ENCODE data around the gene ATP9A. TPM values are rescaled to one million over a fixed set of nuclear protein-coding genes. Genes with fewer than 3 reads are reported as not detected.

The ATP9A gene
- total RNA-seq, 6 experiments from 2014 or later: 21.4 to 34.0 (median 22.8) TPM

DNA sequence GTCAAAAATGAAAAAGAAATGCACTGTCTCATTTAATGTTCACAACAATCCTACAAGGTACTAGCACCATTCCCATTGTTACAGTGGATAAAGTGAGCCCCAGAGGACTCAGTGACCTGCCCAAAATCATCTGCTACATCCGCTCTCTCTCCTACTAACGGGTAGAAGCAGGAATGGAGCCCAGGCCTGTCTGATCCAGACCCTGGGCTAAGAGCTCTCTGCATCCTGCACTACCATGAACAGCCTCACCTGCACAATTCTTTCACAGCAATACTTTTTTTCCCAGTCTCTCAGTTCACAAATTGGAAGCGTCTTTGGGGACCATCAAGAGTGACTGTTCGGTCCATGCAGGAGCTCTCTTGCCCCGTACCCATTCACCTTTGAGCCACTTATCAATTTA is 31.2 kb downstream of the ATP9A start:
- no peak for DNase-seq
- TF ChIP-seq, protein P1, sequence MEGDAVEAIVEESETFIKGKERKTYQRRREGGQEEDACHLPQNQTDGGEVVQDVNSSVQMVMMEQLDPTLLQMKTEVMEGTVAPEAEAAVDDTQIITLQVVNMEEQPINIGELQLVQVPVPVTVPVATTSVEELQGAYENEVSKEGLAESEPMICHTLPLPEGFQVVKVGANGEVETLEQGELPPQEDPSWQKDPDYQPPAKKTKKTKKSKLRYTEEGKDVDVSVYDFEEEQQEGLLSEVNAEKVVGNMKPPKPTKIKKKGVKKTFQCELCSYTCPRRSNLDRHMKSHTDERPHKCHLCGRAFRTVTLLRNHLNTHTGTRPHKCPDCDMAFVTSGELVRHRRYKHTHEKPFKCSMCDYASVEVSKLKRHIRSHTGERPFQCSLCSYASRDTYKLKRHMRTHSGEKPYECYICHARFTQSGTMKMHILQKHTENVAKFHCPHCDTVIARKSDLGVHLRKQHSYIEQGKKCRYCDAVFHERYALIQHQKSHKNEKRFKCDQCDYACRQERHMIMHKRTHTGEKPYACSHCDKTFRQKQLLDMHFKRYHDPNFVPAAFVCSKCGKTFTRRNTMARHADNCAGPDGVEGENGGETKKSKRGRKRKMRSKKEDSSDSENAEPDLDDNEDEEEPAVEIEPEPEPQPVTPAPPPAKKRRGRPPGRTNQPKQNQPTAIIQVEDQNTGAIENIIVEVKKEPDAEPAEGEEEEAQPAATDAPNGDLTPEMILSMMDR (IDR thresholded peaks at IDR 0.05): no peak
- Mint-ChIP-seq H3K27me3 (ENCODE audit: insufficient read depth) (peaks cover 2% of the 10 kb centered on the region; the same call in 1 of the 2 replicates), H3K36me3 (ENCODE audit: low read depth) (no peaks in the 10 kb centered on the region), H3K9me3 (no peaks in the 10 kb centered on the region), H3K27ac (no peak overlapping the region), H3K4me1 (ENCODE audit: low read depth) (peaks cover 14% of the 10 kb centered on the region), H3K4me3 (no peak overlapping the region)

DNA sequence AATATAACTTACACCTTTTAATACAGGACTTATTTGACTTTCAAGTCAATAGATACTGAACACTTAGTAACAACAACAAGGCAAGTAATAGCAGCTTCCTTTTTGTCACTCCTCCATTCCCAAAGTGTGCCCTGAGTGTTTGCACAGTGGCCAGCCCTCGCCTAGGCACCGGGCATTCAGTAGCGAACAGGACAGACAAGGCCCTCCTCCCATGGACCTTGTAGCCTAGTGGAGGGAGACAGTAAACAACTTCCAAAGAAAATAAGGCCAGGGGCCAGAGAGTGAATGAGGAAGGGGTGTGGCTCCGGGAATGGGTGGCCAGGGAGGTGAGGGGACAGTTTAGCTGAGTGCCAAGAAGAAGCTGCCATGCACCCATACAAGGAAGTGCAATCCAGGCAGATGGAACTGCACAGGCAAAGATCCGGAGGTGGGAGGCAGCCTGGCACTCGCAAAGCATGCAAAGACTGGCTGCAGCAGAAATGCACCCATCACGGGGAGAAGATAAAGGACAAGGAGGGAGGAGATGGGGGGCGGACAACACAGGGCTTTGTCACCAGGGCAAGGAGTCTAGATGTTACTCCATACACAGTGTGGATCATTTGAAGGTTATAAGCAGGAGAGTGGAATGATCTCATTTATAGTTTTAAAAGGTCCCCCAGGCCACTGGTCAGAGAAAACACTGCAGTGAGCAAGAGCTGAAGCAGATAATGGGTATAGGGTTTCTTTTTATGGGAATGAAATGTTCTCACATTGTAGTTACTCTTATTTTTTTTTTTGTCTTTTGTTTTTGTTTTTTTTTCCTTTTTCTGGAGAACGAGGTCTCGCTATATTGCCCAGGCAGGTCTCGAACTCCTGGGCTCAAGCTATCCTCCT is 32.2 kb downstream of the ATP9A start:
- H3K27me3 Mint-ChIP-seq (ENCODE audit: insufficient read depth): peaks cover 2% of the 10 kb centered on the region; the same call in 1 of the 2 replicates
- no peaks in the 10 kb centered on the region for H3K9me3 Mint-ChIP-seq
- H3K4me1 Mint-ChIP-seq (ENCODE audit: low read depth): peaks cover 18% of the 10 kb centered on the region
- TF ChIP-seq, protein P1 (IDR thresholded peaks at IDR 0.05): no peak
- DNase-seq: no peak
- H3K4me3 Mint-ChIP-seq: no peak overlapping the region
- H3K36me3 Mint-ChIP-seq (ENCODE audit: low read depth): no peaks in the 10 kb centered on the region
- H3K27ac Mint-ChIP-seq: no peak overlapping the region

DNA sequence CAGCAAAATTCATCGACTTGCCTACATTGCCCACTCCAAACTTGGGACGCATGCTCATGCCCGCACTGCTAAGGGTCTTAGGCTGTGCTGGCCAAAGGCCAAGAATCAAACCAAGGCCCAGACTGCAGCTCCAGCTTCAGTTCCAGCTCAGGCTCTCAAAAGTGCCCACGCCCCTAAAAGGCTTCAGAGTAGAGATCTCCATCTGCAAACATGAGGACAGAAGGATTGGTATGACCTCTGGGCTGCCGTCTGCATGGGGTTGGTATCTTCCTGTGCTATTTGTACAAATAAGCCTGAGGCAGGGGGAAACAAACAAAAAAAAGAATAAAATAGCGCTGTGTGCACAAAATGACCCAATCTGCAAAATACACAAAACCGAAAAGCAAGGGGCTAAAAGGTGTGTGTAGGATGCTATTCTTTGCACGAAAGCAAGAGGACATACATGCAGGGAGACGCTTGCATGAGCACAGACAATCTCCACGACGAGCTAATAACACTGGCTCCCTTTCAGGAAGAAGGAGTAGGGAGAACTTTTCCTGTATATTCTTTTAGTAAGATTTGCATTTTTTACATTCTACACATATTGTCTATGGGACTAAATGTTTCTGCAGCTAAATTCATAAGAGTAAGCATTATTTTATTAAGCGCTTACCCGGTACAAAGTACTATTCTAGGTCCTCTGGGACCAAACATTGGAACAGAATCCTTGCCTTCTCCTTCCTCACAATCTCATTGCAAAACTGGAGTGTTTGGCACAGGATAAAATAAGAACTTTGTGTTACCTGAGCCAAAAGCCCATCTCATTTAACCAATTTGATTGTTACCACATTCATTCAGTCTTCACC is 33.1 kb downstream of the ATP9A start:
- no peaks in the 10 kb centered on the region for H3K36me3 Mint-ChIP-seq (ENCODE audit: low read depth)
- TF ChIP-seq, protein P1 (IDR thresholded peaks at IDR 0.05): no peak
- no peaks in the 10 kb centered on the region for H3K9me3 Mint-ChIP-seq
- H3K27ac Mint-ChIP-seq: no peak overlapping the region
- H3K27me3 Mint-ChIP-seq (ENCODE audit: insufficient read depth): peaks cover 2% of the 10 kb centered on the region; the same call in 1 of the 2 replicates
- H3K4me3 Mint-ChIP-seq: no peak overlapping the region
- DNase-seq: no peak
- H3K4me1 Mint-ChIP-seq (ENCODE audit: low read depth): peaks cover 18% of the 10 kb centered on the region

DNA sequence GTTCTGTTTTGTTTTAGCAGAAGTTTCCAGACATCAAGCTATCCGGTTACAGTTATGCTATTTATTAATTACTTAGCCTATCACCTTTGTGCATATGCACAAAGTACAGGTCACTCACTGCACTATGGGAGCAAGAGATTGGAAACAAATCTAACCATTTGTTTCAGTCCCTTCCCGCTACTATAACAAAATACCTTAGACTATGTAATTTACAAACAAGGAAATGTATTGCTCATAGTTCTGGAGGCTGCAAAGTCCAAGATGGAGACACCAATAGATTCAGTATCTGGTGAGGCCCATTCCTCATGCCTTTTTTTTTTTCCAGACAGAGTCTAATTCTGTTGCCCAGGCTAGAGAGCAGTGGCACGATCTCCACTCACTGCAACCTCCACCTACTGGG is 35.1 kb downstream of the ATP9A start:
- no peak overlapping the region for H3K4me3 Mint-ChIP-seq
- peaks cover 2% of the 10 kb centered on the region; the same call in 1 of the 2 replicates for H3K27me3 Mint-ChIP-seq (ENCODE audit: insufficient read depth)
- no peaks in the 10 kb centered on the region for H3K36me3 Mint-ChIP-seq (ENCODE audit: low read depth)
- no peak overlapping the region for H3K27ac Mint-ChIP-seq
- no peak for DNase-seq
- TF ChIP-seq, protein P1 (IDR thresholded peaks at IDR 0.05): no peak
- no peaks in the 10 kb centered on the region for H3K9me3 Mint-ChIP-seq
- peaks cover 18% of the 10 kb centered on the region for H3K4me1 Mint-ChIP-seq (ENCODE audit: low read depth)

DNA sequence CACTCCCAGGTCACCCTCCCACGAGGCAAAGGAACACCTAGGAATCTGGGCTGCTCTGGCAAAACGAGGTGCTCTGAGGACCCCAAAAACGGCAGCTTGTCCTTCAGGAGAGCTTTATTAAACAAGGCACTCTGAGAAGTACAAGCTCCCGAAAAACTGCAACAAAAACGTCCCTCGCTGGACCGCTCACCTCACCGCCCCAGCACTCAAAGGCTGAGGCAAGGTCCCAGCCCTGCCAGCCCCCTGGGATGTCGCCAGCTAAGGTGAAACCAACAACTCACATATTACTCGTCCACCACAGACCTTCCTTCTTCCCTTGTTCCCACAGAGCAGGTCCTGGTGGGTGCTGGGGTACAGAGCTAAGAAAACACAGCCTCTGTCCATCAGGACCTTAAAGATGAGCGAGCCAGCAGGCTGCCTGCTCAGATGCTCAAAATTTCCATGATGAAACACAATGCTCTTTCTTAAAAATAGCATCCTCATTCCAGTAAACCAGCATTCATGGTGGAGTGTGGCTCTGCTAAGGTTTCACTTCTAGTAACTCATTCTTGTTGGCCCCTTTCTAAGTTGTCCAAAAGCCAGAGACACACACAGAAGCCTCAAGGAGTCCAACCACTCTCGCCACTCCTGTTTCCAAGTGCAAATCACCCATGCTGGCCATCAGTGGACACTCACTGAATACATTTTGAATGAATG is 35.9 kb downstream of the ATP9A start:
- Mint-ChIP-seq H3K27ac (no peak overlapping the region), H3K4me3 (peak overlapping the region; percentile 43; the same call in 1 of the 2 replicates), H3K36me3 (ENCODE audit: low read depth) (no peaks in the 10 kb centered on the region), H3K27me3 (ENCODE audit: insufficient read depth) (peaks cover 2% of the 10 kb centered on the region; the same call in 1 of the 2 replicates), H3K4me1 (ENCODE audit: low read depth) (peaks cover 18% of the 10 kb centered on the region), H3K9me3 (no peaks in the 10 kb centered on the region)
- no peak for DNase-seq
- TF ChIP-seq, protein P1 (IDR thresholded peaks at IDR 0.05): no peak

All from HFFc6 (cell line).